GM12801 (cell line): ENCODE measurements around the gene TERB2.

Experiments
- TF ChIP-seq, protein P1 (sequence below): IDR thresholded peaks from one replicate; pipeline ENCODE4 v1.5.1; 2011; ENCODE audit warnings: control low read depth; ENCODE audit not compliant: insufficient read length; ENCODE audit errors: extremely low read depth

TERB2 gene, protein sequence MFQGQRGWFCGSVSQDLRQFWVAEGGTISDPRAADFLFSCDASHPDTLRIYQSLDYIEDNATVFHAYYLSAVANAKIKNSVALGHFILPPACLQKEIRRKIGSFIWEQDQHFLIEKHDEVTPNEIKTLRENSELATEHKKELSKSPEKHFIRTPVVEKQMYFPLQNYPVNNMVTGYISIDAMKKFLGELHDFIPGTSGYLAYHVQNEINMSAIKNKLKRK

GRCh38 chr15:44956388-44956787 is at the start of gene TERB2:
Gene TERB2, plus strand, starts transcription at chr15:44956687. Its CDS starts 32 bp downstream, at chr15:44956719.
- TF ChIP-seq, protein P1, sequence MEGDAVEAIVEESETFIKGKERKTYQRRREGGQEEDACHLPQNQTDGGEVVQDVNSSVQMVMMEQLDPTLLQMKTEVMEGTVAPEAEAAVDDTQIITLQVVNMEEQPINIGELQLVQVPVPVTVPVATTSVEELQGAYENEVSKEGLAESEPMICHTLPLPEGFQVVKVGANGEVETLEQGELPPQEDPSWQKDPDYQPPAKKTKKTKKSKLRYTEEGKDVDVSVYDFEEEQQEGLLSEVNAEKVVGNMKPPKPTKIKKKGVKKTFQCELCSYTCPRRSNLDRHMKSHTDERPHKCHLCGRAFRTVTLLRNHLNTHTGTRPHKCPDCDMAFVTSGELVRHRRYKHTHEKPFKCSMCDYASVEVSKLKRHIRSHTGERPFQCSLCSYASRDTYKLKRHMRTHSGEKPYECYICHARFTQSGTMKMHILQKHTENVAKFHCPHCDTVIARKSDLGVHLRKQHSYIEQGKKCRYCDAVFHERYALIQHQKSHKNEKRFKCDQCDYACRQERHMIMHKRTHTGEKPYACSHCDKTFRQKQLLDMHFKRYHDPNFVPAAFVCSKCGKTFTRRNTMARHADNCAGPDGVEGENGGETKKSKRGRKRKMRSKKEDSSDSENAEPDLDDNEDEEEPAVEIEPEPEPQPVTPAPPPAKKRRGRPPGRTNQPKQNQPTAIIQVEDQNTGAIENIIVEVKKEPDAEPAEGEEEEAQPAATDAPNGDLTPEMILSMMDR: no peak

- TF ChIP-seq, protein P1: no peak
Measured at GRCh38 chr15:44909423-44909822, 47.1 kb upstream of the TERB2 start.

GRCh38 chr15:44910981-44911625 is 45.4 kb upstream of the TERB2 start:
- TF ChIP-seq, protein P1: no peak

DNA sequence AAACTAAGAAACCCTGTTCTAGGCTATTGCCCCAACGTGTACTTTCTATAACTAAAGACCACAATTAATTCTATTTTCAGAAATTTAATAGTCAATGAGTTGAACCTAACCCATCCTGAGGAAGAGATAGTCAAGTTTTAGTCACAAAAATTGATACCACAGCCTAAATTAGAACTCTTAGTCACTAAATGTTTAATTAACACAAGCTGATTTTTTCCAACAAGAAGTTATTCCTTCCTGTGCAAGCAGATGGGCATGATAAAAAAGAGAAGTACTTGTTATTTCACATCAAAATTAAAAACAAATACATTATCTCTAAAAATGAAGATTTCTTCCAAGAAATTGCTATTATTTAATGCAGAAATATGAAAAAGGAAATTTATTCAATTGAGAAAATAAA is 38.4 kb upstream of the TERB2 start:
- TF ChIP-seq, protein P1: no peak

DNA sequence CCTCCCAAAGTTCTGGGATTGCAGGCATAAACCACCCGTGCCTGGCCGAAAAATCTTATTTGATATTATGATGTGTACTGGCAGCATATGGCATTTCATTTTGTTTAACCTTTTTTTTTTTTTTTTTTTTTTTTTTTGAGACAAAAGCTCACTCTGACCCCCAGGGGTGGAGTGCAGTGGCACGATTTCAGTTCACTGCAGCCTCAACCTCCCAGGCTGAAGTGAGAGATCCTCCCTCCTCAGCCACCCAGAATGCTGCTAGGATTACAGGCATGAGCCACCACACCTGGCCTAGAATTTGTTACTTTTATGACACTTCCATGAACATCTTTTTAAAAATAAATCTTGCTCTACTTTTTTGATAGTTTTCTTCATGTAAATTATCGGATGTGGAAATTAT is 12.0 kb downstream of the TERB2 start:
- TF ChIP-seq, protein P1: no peak

DNA sequence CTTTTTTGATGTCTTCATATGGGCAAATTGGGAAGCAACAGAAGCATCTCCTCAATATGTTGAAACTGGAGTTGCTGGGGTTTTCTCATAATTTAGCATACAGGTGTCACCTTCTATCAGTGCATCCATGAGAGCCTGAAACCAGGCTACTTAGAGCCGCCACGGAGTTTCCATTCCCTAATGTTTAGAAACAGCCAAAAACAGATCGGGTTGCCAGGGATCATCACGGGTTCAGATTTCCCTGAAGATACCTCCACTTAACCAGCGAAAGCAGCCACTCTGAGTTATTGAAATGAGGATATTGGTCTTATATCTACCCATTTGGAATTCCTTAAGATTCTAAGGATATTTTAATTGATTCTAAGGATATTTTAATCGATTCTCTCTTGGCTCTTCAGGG is 14.5 kb downstream of the TERB2 start:
- TF ChIP-seq, protein P1: no peak

- TF ChIP-seq, protein P1: no peak
Measured at GRCh38 chr15:44999105-44999504, 42.6 kb downstream of the TERB2 start.
